ENCODE measurements around the gene FBLN1. TPM values are rescaled to one million over a fixed set of nuclear protein-coding genes. Genes with fewer than 3 reads are reported as not detected.

FBLN1 gene
- polyA plus RNA-seq, 1 of the 3 experiments (the other 2 are of a cell fraction), result 147 TPM

- TF ChIP-seq GABPA (IDR thresholded peaks at IDR 0.05; ENCODE audit: low read depth) (no peak), USF2 (IDR thresholded peaks at IDR 0.05; ENCODE audit: borderline replicate concordance, low read depth, low read length) (no peak), RXRA (IDR thresholded peaks at IDR 0.05; ENCODE audit: borderline replicate concordance, low read depth) (no peak), ELF1 (IDR thresholded peaks at IDR 0.05) (no peak), EP300 (IDR thresholded peaks at IDR 0.05; ENCODE audit: borderline replicate concordance in 1 of 2, low read depth in 1 of 2, low read length in 1 of 2) (no peak), TCF12 (IDR thresholded peaks at IDR 0.05) (no peak), MXI1 (IDR thresholded peaks at IDR 0.05; ENCODE audit: low read depth, low read length) (no peak), SIN3A (IDR thresholded peaks at IDR 0.05; ENCODE audit: borderline replicate concordance, low read depth, low read length) (no peak), SMC3 (IDR thresholded peaks at IDR 0.05; ENCODE audit: low read depth, low read length) (no peak), JUND (IDR thresholded peaks at IDR 0.05) (no peak), RFX5 (IDR thresholded peaks at IDR 0.05; ENCODE audit: low read length) (no peak), REST (IDR thresholded peaks at IDR 0.05; ENCODE audit: low read depth, low read length) (no peak), NFIC (IDR thresholded peaks at IDR 0.05; ENCODE audit: borderline replicate concordance) (no peak), TEAD4 (IDR thresholded peaks at IDR 0.05; ENCODE audit: borderline replicate concordance, insufficient read depth) (no peak), USF1 (IDR thresholded peaks at IDR 0.05; ENCODE audit: borderline replicate concordance, low read depth) (no peak)
- H3K4me1 ChIP-seq (ENCODE audit: control insufficient read depth in 1 of 2, insufficient read depth in 2 of 2, low read depth in 1 of 2, low read length in 1 of 2), result peaks cover 20 to 43% of the 10 kb centered on the region in 2 experiments; a peak in 3 of 4 replicates
- whole genome bisulfite sequencing (ENCODE audit: low lambda C conversion rate), result 92% methylated on average over 7 of the region's 8 CpGs
- no peaks in the 10 kb centered on the region for H3K27me3 ChIP-seq (ENCODE audit: insufficient read depth)
- 0 out of 4 replicates have a peak overlapping the region, but pooled peaks of 1 of the 2 experiments have one; percentile 29 for H3K27ac ChIP-seq (ENCODE audit: low read depth in 2 of 2, low read length in 1 of 2)
- no peaks in the 10 kb centered on the region for H3K9me3 ChIP-seq
- H3K4me2 ChIP-seq, result no peak overlapping the region
- H3K9ac ChIP-seq, result no peak overlapping the region
- CTCF ChIA-PET, result interaction anchor here (0.7 to 4.9 kb wide), 4 partner anchors 9 to 55 kb away, joined by 3 to 23 read pairs (median 3); no protein-coding TSS in a partner anchor
- no peaks in the 10 kb centered on the region for H4K20me1 ChIP-seq (ENCODE audit: insufficient read depth)
- no peak overlapping the region for H2AFZ ChIP-seq (ENCODE audit: low read depth)
- no peaks in the 10 kb centered on the region for H3K36me3 ChIP-seq (replicated peaks in 1 of 2; ENCODE audit: control insufficient read depth in 1 of 2, insufficient read depth in 2 of 2, low read length in 1 of 2)
- peaks cover 74% of the 10 kb centered on the region for H3K79me2 ChIP-seq (ENCODE audit: insufficient read depth)
- peaks cover 3% of the 10 kb centered on the region for H3F3A ChIP-seq (replicated peaks; ENCODE audit: insufficient read depth)
- H3K4me3 ChIP-seq (ENCODE audit: low read depth in 2 of 2, low read length in 1 of 2), result no peak overlapping the region
- H3K9me2 ChIP-seq, result no peaks in the 10 kb centered on the region
- POLR2A ChIA-PET, result no interaction called here
- DNase-seq, result no peak
Observed at GRCh38 chr22:45506816-45507360, 4.2 kb downstream of the FBLN1 start.
